GM23338 (cell line): ENCODE results near the gene CRIP3. TPM values are rescaled to one million over a fixed set of nuclear protein-coding genes. Genes with fewer than 3 reads are reported as not detected.
"Not testable (repeated sequence)": the region's sequence is repeated elsewhere in the genome, so short reads cannot be mapped to it uniquely, and the experiment has no call there.

ENCODE experiments used
- ATAC-seq: fragments of 200-7000 bp; cut with Tn5 transposase; 3 replicates; pipeline ENCODE4 v1.9.1; 2020
- DNase-seq: peaks from one replicate; pipeline ENCODE4 v3.0.0-alpha.2; 2015; ENCODE audit warnings: low spot score
- H2AFZ ChIP-seq: fragments of 200-600 bp; sonication (generic); 2 replicates; pipeline ENCODE4 v1.8.0; 2016; ENCODE audit warnings: antibody characterized with exemption, mild to moderate bottlenecking, moderate library complexity
- H3F3A ChIP-seq: fragments of 200-600 bp; sonication (generic); replicated peaks from 2 replicates; pipeline ENCODE4 v1.8.0; 2017; ENCODE audit warnings: antibody characterized with exemption, mixed run types, low read depth
- H3K27ac ChIP-seq: fragments of 200-600 bp; sonication (generic); 2 replicates; pipeline ENCODE4 v1.6.1; 2016; ENCODE audit warnings: low read depth
- H3K27me3 ChIP-seq: fragments of 200-600 bp; sonication (generic); 2 replicates; pipeline ENCODE4 v1.8.0; 2016; ENCODE audit warnings: mild to moderate bottlenecking, mixed run types, moderate library complexity; ENCODE audit not compliant: insufficient read depth
- H3K36me3 ChIP-seq: fragments of 200-600 bp; sonication (generic); 2 replicates; pipeline ENCODE4 v1.8.0; 2016; ENCODE audit warnings: mild to moderate bottlenecking; ENCODE audit not compliant: insufficient read depth
- H3K4me1 ChIP-seq: fragments of 200-600 bp; sonication (generic); 2 replicates; pipeline ENCODE4 v1.8.0; 2016; ENCODE audit warnings: mild to moderate bottlenecking, moderate library complexity; ENCODE audit not compliant: insufficient read depth
- H3K4me2 ChIP-seq: fragments of 200-600 bp; sonication (generic); 2 replicates; pipeline ENCODE4 v1.7.1; 2017; ENCODE audit warnings: mixed run types
- H3K4me3 ChIP-seq: fragments of 200-600 bp; sonication (generic); 2 replicates; pipeline ENCODE4 v1.6.1; 2016; ENCODE audit warnings: mixed run types
- H3K79me2 ChIP-seq: fragments of 200-600 bp; sonication (generic); replicated peaks from 2 replicates; pipeline ENCODE4 v1.8.0; 2017; ENCODE audit warnings: mild to moderate bottlenecking; ENCODE audit not compliant: insufficient read depth
- H3K9me2 ChIP-seq: fragments of 200-600 bp; sonication (generic); 2 replicates; pipeline ENCODE4 v1.8.0; 2017; ENCODE audit not compliant: insufficient read depth
- H4K20me1 ChIP-seq: fragments of 200-600 bp; sonication (generic); replicated peaks from 2 replicates; pipeline ENCODE4 v1.8.0; 2017; ENCODE audit warnings: mild to moderate bottlenecking; ENCODE audit not compliant: insufficient read depth
- H3K27ac Mint-ChIP-seq: 2 replicates; pipeline ENCODE4 v1.8.0; 2020; ENCODE audit warnings: inconsistent platforms, mild to moderate bottlenecking, moderate library complexity, mixed read lengths
- H3K27me3 Mint-ChIP-seq: 3 replicates; pipeline ENCODE4 v1.8.0; 2022; ENCODE audit warnings: low read depth, mild to moderate bottlenecking, moderate library complexity, mixed read lengths, inconsistent platforms; ENCODE audit not compliant: insufficient read depth, poor library complexity
- H3K36me3 Mint-ChIP-seq: 3 replicates; pipeline ENCODE4 v1.8.0; 2021; ENCODE audit warnings: low read depth, mild to moderate bottlenecking, inconsistent platforms, moderate library complexity, mixed read lengths
- H3K4me1 Mint-ChIP-seq: 3 replicates; pipeline ENCODE4 v1.8.0; 2020; ENCODE audit warnings: mild to moderate bottlenecking, inconsistent platforms, mixed read lengths
- H3K4me3 Mint-ChIP-seq: 3 replicates; pipeline ENCODE4 v1.8.0; 2021; ENCODE audit warnings: moderate library complexity, mild to moderate bottlenecking, inconsistent platforms, mixed read lengths
- H3K9me3 Mint-ChIP-seq: 3 replicates; pipeline ENCODE4 v1.8.0; 2020; ENCODE audit warnings: moderate library complexity, mild to moderate bottlenecking, inconsistent platforms, mixed read lengths
- CREB1 ChIP-seq: fragments of 250-450 bp; sonication (Bioruptor Pico); IDR thresholded peaks from 2 replicates; pipeline ENCODE4 v1.5.0; 2020; ENCODE audit warnings: low read depth, mild to moderate bottlenecking, moderate library complexity
- CTCF ChIP-seq, 2 experiments: fragments of 200-600 bp in 1 of 2; sonication (generic) in 1 of 2; conservative IDR thresholded peaks; 2 replicates each; pipeline versions ENCODE4 v1.5.1 to v1.6.1; 2016 to 2017; ENCODE audit warnings: antibody characterized with exemption in 2 of 2, low read depth in 2 of 2, mild to moderate bottlenecking in 2 of 2, moderate library complexity in 1 of 2
- POLR2AphosphoS5 ChIP-seq: IDR thresholded peaks from 2 replicates; pipeline ENCODE4 v1.6.1; 2016; ENCODE audit warnings: antibody characterized with exemption, low read depth
- REST ChIP-seq: IDR thresholded peaks from one replicate; pipeline ENCODE4 v1.6.1; 2018; ENCODE audit warnings: antibody characterized with exemption; ENCODE audit not compliant: unreplicated experiment
- ZNF331 ChIP-seq: fragments of 250-450 bp; sonication (Bioruptor Pico); IDR thresholded peaks from 2 replicates; pipeline ENCODE4 v1.5.0; 2020; ENCODE audit warnings: low read depth, mild to moderate bottlenecking, moderate library complexity
- long read RNA-seq: library from polyadenylated mRNA; unstranded; transcript quantifications from one replicate; pipeline ENCODE4 v2.0.0, GENCODE V29; 2020; ENCODE audit not compliant: unreplicated experiment
- polyA plus RNA-seq: library from polyadenylated mRNA; unstranded; fragments of >200 nt; fragmentation: Nextera tagmentation; extraction: Ambion mirVana; gene quantifications from 2 replicates; pipeline ENCODE4 v1.2.1, GENCODE V29; 2016
- total RNA-seq: library from RNA; depleted of rRNA; stranded (reverse); fragments of >200 nt; shearing (Covaris generic); gene quantifications from 2 replicates; pipeline ENCODE4 v1.2.3, GENCODE V29; 2014; rRNA removed

CRIP3 gene
- total RNA-seq: 18.8 and 22.0 TPM in 2 replicates
- polyA plus RNA-seq: 36.0 and 39.9 TPM in 2 replicates
- long read RNA-seq, partial matches to known transcripts: 5 of 21 reads
- long read RNA-seq, other reads (novel, unspliced or antisense): 12 of 21 reads

- TF ChIP-seq REST: no peak
- TF ChIP-seq POLR2AphosphoS5: peak; percentile 92
- TF ChIP-seq CTCF (conservative IDR thresholded peaks at IDR 0.05; ENCODE audit: low read depth in 2 of 2): peak; percentile 46 to 60
- TF ChIP-seq CREB1 (CRISPR knock-in tag): 0 out of 2 replicates have a peak, but pooled peaks have one; percentile 18
- H3K27me3 Mint-ChIP-seq: peaks cover 4% of the 10 kb centered on the region
- no peaks in the 10 kb centered on the region for H3F3A ChIP-seq
- H3K4me3 ChIP-seq: peak within 1 kb of the TSS; percentile 78
- peaks cover 21% of the 10 kb centered on the region; the same call in 1 of the 2 replicates for H3K4me1 ChIP-seq
- H3K4me2 ChIP-seq: peak within 1 kb of the TSS; percentile 82
- peak within 1 kb of the TSS; percentile 84 for H3K27ac Mint-ChIP-seq
- H3K9me3 Mint-ChIP-seq: no peaks in the 10 kb centered on the region
- peak; percentile 95 for DNase-seq
- no peaks in the 10 kb centered on the region for H4K20me1 ChIP-seq
- H3K79me2 ChIP-seq: no peaks in the 10 kb centered on the region
- H3K9me2 ChIP-seq: no peaks in the 10 kb centered on the region
- H3K4me3 Mint-ChIP-seq: peak within 1 kb of the TSS; percentile 82
- H3K27ac ChIP-seq: no peak within 1 kb of the TSS
- H3K27me3 ChIP-seq: no peaks in the 10 kb centered on the region
- peak; percentile 97 for ATAC-seq
- H3K4me1 Mint-ChIP-seq: peaks cover 23% of the 10 kb centered on the region
- H2AFZ ChIP-seq: peak within 1 kb of the TSS; percentile 96
- H3K36me3 Mint-ChIP-seq: peaks cover 11% of the 10 kb centered on the region; the same call in 1 of the 3 replicates
- no peaks in the 10 kb centered on the region for H3K36me3 ChIP-seq
Observed at GRCh38 chr6:43308101-43308989, at the start of gene CRIP3. CRIP3 (minus strand) TSS chr6:43308826; CDS start chr6:43308792, 34 bp downstream.

GRCh38 chr6:43355862-43356590, 47.4 kb upstream of the CRIP3 start:
- H3K4me3 ChIP-seq: no peak overlapping the region
- H3K4me2 ChIP-seq: peak overlapping the region; percentile 40; the same call in 1 of the 2 replicates
- peaks cover 33% of the 10 kb centered on the region for H3K36me3 Mint-ChIP-seq
- peak overlapping the region; percentile 72 for H3K27ac ChIP-seq
- H3K9me3 Mint-ChIP-seq: no peaks in the 10 kb centered on the region
- H3F3A ChIP-seq: 0 out of 2 replicates have a peak, but pooled peaks cover 4% of the 10 kb centered on the region
- H3K79me2 ChIP-seq: no peaks in the 10 kb centered on the region
- H3K4me1 Mint-ChIP-seq: peaks cover 20% of the 10 kb centered on the region
- H3K9me2 ChIP-seq: peaks cover 6% of the 10 kb centered on the region; the same call in 1 of the 2 replicates
- no peak overlapping the region for H3K4me3 Mint-ChIP-seq
- peaks cover 6% of the 10 kb centered on the region; the same call in 1 of the 2 replicates for H3K4me1 ChIP-seq
- peaks cover 6% of the 10 kb centered on the region; the same call in 1 of the 2 replicates for H3K36me3 ChIP-seq
- DNase-seq: peak; percentile 68
- TF ChIP-seq ZNF331: no peak
- TF ChIP-seq CTCF (conservative IDR thresholded peaks at IDR 0.05; ENCODE audit: low read depth in 2 of 2): peak; percentile 62 to 73
- H4K20me1 ChIP-seq: no peaks in the 10 kb centered on the region
- H3K27ac Mint-ChIP-seq: 0 out of 2 replicates have a peak overlapping the region, but pooled peaks have one; percentile 41
- no peaks in the 10 kb centered on the region for H3K27me3 Mint-ChIP-seq
- H2AFZ ChIP-seq: no peak overlapping the region
- peak; percentile 100 for ATAC-seq
- no peaks in the 10 kb centered on the region for H3K27me3 ChIP-seq

- H3K4me3 Mint-ChIP-seq, H3K27me3 Mint-ChIP-seq, DNase-seq, H3K27me3 ChIP-seq, H3K36me3 ChIP-seq, H4K20me1 ChIP-seq, H3F3A ChIP-seq, H3K9me3 Mint-ChIP-seq, H3K27ac Mint-ChIP-seq, H3K4me1 ChIP-seq, H3K79me2 ChIP-seq, H3K4me3 ChIP-seq, H3K9me2 ChIP-seq, H2AFZ ChIP-seq, ATAC-seq, H3K4me2 ChIP-seq, H3K27ac ChIP-seq: not testable (repeated sequence)
- Mint-ChIP-seq H3K4me1 (peaks cover 11% of the 10 kb centered on the region), H3K36me3 (peaks cover 20% of the 10 kb centered on the region)
Observed at GRCh38 chr6:43351951-43352350, 43.3 kb upstream of the CRIP3 start.
